Thyroid gland (tissue), 4 donors: ENCODE measurements around the gene IRS1. TPM values are rescaled to one million over a fixed set of nuclear protein-coding genes. Genes with fewer than 3 reads are reported as not detected.

Source experiments
- DNase-seq, 2 donors: peaks; one replicate each; pipeline ENCODE4 v3.0.0-alpha.2; 2019
- H3K27ac ChIP-seq, 3 donors: fragments of 200-600 bp; sonication (generic); 1 replicate in 2 of 3; 2 replicates in 1 of 3; pipeline ENCODE4 v1.5.1; 2016 to 2019; ENCODE audit warnings: mild to moderate bottlenecking in 1 of 3, moderate library complexity in 1 of 3
- H3K27me3 ChIP-seq: fragments of 200-600 bp; sonication (generic); one replicate; pipeline ENCODE4 v1.5.1; 2019
- H3K36me3 ChIP-seq, 2 donors: fragments of 200-600 bp; sonication (generic); one replicate each; pipeline ENCODE4 v1.5.1; 2016 to 2019
- H3K4me1 ChIP-seq, 2 donors: fragments of 200-600 bp; sonication (generic); one replicate each; pipeline ENCODE4 v1.5.1; 2017 to 2019
- H3K4me3 ChIP-seq, 3 donors: fragments of 200-600 bp; sonication (generic); replicated peaks in 1 of 3; 1 replicate in 2 of 3; 2 replicates in 1 of 3; pipeline ENCODE4 v1.5.1; 2016; ENCODE audit warnings: mild to moderate bottlenecking in 1 of 3
- H3K9me3 ChIP-seq: fragments of 200-600 bp; sonication (generic); one replicate; pipeline ENCODE4 v1.5.1; 2017
- POLR2A ChIP-seq, 2 donors: fragments of 450-650 bp; IDR thresholded peaks; one replicate each; pipeline ENCODE4 v1.6.1; 2017; ENCODE audit warnings: antibody characterized with exemption in 2 of 2, mild to moderate bottlenecking in 2 of 2, moderate library complexity in 1 of 2
- WGBS, 2 donors: methylation state at CpG; one replicate each; pipeline ENCODE4 v1.1.5; 2017; 5-methylcytosine and 5-hydroxymethylcytosine counted together
- intact Hi-C: fragments of 100-400 bp; cut with DNase I; formaldehyde crosslinking; loops from one replicate; pipeline ENCODE4 v1.15.1; 2023
- total RNA-seq, 4 donors: library from RNA; depleted of rRNA; stranded (reverse); fragments of >200 nt; gene quantifications; one replicate each; pipeline ENCODE4 v1.2.3, GENCODE V29; 2016
- TF ChIP-seq, protein P1 (sequence below), 6 experiments: fragments of 200-600 bp in 3 of 6; fragments of 450-650 bp in 3 of 6; sonication (generic) in 3 of 6; IDR thresholded peaks; one replicate each; pipeline ENCODE4 v1.5.1; 2016 to 2019; ENCODE audit warnings: antibody characterized with exemption in 6 of 6, mild to moderate bottlenecking in 2 of 6, inconsistent platforms in 1 of 6, moderate library complexity in 1 of 6

Gene IRS1
- total RNA-seq, 4 donors from 2014 or later: 61.9 to 166 (median 98.7) TPM

DNA sequence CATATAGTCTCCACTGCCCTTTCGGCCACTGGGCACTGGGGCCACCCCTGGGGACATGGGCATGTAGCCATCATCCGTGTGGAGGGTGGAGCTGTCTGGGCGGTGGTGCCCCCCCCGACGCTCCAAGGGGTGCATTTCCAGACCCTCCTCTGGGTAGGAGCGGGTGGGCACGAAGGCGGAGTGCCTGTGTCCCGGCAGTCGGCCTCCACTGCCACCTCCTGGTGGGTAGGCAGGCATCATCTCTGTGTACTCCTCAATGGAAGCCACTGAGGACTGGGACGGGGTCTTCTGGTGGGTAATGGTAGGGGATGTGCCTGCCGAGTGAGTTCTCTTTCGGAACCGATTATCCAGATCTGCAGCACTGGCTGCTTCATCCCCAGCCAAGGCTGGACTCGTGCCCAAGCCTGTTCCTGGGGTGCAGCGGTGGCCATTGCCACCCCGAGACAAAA, 2.8 kb downstream of the IRS1 start:
- intact Hi-C loops: loop anchor here (5.0 to 10.0 kb wide), 2 partner anchors 152 to 580 kb away; no protein-coding TSS in a partner anchor
- peaks cover 17 to 25% of the 10 kb centered on the region in 2 donors for H3K4me1 ChIP-seq
- H3K27ac ChIP-seq: peak overlapping the region; percentile 84 to 98 (median 94)
- H3K36me3 ChIP-seq: peaks cover 6 to 10% of the 10 kb centered on the region in 2 donors
- TF ChIP-seq, protein P1, sequence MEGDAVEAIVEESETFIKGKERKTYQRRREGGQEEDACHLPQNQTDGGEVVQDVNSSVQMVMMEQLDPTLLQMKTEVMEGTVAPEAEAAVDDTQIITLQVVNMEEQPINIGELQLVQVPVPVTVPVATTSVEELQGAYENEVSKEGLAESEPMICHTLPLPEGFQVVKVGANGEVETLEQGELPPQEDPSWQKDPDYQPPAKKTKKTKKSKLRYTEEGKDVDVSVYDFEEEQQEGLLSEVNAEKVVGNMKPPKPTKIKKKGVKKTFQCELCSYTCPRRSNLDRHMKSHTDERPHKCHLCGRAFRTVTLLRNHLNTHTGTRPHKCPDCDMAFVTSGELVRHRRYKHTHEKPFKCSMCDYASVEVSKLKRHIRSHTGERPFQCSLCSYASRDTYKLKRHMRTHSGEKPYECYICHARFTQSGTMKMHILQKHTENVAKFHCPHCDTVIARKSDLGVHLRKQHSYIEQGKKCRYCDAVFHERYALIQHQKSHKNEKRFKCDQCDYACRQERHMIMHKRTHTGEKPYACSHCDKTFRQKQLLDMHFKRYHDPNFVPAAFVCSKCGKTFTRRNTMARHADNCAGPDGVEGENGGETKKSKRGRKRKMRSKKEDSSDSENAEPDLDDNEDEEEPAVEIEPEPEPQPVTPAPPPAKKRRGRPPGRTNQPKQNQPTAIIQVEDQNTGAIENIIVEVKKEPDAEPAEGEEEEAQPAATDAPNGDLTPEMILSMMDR (IDR thresholded peaks at IDR 0.05): peak; percentile 26 to 78 (median 72)
- TF ChIP-seq POLR2A (IDR thresholded peaks at IDR 0.05): no peak
- H3K4me3 ChIP-seq: peak overlapping the region; percentile 72 to 76 (median 76)
- H3K27me3 ChIP-seq: no peaks in the 10 kb centered on the region
- no peaks in the 10 kb centered on the region for H3K9me3 ChIP-seq
- WGBS, 2 donors: 25 to 76% methylated on average over 5 of the region's 17 CpGs
- DNase-seq: peak; percentile 77 to 79

DNA sequence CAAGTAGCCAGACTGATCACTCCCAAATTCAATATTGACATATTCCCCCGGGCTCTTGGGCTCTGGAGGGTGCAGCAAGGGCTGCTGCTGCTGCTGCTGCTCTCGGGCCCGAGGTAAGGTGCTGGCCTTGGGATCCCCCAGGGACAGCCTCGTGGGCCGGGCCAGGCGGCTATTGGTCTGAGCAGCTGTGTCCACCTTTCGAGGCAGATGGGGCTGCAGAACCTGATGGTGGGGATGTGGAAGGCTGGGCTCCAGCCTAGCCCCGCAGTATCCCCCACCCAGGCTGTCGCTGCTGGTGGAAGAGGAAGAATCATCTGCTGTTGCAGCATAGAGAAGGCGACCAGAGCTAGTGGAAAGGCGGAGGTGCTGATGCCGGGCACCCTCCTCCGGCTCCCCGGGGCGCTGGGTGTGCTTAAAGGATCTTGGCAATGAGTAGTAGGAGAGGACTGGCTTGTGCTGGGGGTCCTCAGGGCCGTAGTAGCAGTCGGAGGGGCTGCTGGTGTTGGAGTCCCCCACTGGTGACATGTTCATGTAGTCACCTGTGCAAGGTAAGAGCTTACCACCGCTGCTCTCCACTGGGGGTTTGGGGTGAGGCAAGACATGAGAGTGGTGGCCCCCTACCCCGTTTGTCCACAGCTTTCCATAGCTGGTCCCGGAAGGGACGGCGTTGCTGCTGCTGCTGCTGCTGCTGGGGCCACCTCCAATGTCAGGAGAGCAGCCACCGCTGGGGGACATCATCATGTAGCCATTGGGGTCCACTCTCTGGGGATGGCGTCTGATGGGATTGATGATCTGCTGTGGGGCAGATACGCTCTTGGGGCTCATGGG, 3.4 kb downstream of the IRS1 start:
- Histone ChIP-seq H3K27me3 (no peaks in the 10 kb centered on the region), H3K9me3 (no peaks in the 10 kb centered on the region), H3K36me3 (peaks cover 6 to 10% of the 10 kb centered on the region in 2 donors), H3K4me1 (peaks cover 12 to 25% of the 10 kb centered on the region in 2 donors), H3K4me3 (peak overlapping the region; percentile 72 to 76 (median 76)), H3K27ac (peak overlapping the region; percentile 84 to 98 (median 94))
- DNase-seq: peak; percentile 37 to 50
- no peak for TF ChIP-seq POLR2A (IDR thresholded peaks at IDR 0.05)
- TF ChIP-seq, protein P1 (IDR thresholded peaks at IDR 0.05): no peak
- intact Hi-C loops: loop anchor here (5.0 to 10.0 kb wide), 2 partner anchors 151 to 579 kb away; no protein-coding TSS in a partner anchor
- 37 to 46% methylated on average over 12 to 16 of the region's 25 CpGs for WGBS, 2 donors

DNA sequence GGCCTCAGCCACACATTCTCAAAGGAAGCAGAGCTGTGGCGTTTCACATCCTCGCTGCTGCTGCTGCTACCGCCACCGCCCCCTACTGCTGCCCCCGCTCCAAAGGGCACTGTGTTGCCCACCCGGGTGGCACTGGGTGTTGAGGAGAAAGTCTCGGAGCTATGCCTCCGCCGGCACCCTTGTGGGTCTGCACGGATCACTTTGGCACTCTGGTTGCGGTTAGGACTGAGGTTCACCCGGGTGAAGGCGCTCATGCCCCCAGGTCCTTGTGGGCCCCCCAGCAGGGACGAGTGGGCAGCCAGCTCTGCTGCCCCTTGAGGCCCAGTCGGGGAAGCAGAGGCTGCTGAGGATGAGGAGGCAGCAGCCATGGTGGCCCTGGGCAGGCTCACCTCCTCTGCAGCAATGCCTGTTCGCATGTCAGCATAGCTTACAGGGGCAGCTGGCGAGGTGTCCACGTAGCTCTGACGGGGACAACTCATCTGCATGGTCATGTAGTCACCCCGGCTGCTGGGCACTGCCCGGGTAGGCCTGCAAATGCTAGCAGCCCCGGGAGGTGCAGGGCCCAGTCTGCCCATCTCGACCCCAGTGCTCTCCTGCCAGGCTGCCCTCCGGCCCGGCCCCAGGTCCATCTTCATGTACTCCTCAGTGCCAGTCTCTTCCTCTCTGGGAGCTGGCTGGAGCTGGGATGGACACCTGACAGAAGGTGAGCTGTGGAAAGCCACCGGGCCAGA, 4.2 kb downstream of the IRS1 start:
- Histone ChIP-seq H3K9me3 (no peaks in the 10 kb centered on the region), H3K36me3 (peaks cover 6 to 10% of the 10 kb centered on the region in 2 donors), H3K4me1 (peaks cover 14 to 28% of the 10 kb centered on the region in 2 donors), H3K27ac (peak overlapping the region; percentile 84 to 98 (median 94)), H3K27me3 (no peaks in the 10 kb centered on the region), H3K4me3 (peak overlapping the region; percentile 72 to 76 (median 76))
- TF ChIP-seq POLR2A (IDR thresholded peaks at IDR 0.05): peak in 1 of 2 donors; percentile 25
- TF ChIP-seq, protein P1 (IDR thresholded peaks at IDR 0.05): no peak
- DNase-seq: peak; percentile 29 to 38
- intact Hi-C loops: loop anchor here (5.0 to 10.0 kb wide), 2 partner anchors 151 to 578 kb away; no protein-coding TSS in a partner anchor
- 37 to 44% methylated on average over 4 to 7 of the region's 26 CpGs for WGBS, 2 donors

DNA sequence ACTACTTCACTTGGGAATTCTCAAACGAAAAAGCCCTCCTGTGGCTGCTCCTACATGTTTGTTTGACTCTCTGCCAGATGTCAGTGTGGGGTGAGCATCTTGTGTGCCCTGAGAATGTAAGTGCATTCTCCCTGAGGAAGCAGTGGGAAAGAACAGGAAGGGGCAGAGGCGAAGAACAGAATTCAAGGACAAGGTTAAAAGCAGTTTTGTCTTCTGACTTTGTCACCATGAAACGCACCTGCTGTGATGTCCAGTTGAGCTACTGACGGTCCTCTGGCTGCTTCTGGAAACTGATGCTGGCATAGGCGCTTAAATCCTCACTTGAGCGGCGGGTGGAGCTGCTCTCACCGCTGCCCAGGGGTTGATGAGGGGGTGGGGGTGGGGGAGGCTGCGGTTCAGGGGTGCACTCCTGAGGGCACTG, 4.9 kb downstream of the IRS1 start:
- H3K4me1 ChIP-seq: peaks cover 19 to 30% of the 10 kb centered on the region in 2 donors

More for the DNA sequence above, 4.9 kb downstream of the IRS1 start:
- Histone ChIP-seq H3K9me3 (no peaks in the 10 kb centered on the region), H3K4me3 (peak overlapping the region in 2 of 3 donors; percentile 12 to 76), H3K27ac (peak overlapping the region; percentile 84 to 98 (median 94)), H3K36me3 (peaks cover 6 to 10% of the 10 kb centered on the region in 2 donors), H3K27me3 (no peaks in the 10 kb centered on the region)
- intact Hi-C loops: loop anchor here (5.0 to 10.0 kb wide), 2 partner anchors 150 to 577 kb away; no protein-coding TSS in a partner anchor
- TF ChIP-seq, protein P1 (IDR thresholded peaks at IDR 0.05): no peak
- TF ChIP-seq POLR2A (IDR thresholded peaks at IDR 0.05): peak in 1 of 2 donors; percentile 16
- 13 to 21% methylated on average over 9 of the region's 9 CpGs for WGBS, 2 donors
- DNase-seq: peak; percentile 51 to 55
